PC-9 (cell line): ENCODE results near the gene ATP11B.

Experiments used
- EZH2 ChIP-seq: fragments of 200-600 bp; sonication (generic); IDR thresholded peaks from 2 replicates; pipeline ENCODE4 v1.8.0; 2017; ENCODE audit warnings: antibody characterized with exemption, low read depth
- TF ChIP-seq, protein P1 (sequence below): fragments of 200-600 bp; sonication (generic); conservative IDR thresholded peaks from 2 replicates; pipeline ENCODE4 v1.6.1; 2017; ENCODE audit warnings: mixed run types, antibody characterized with exemption, mild to moderate bottlenecking, moderate library complexity

DNA sequence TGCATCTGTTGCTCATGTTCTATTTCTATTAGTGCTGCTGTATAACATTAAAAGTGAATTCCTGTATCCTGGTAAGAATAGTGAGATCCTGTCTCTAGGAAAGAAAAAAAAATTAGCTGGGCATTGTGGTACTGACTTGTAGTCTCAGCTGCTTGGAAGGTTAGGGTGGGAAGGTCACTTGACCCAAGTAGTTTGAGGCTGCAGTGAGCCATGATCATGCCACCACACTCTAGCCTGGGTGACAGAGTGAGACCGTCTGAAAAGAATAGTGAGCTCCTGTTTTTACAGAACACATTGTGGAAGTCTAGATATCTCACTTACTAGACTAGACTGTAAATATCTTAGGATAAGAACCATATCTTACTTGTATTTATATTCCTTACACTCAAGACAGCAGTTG, 4.6 kb downstream of the ATP11B start:
- TF ChIP-seq, protein P1, sequence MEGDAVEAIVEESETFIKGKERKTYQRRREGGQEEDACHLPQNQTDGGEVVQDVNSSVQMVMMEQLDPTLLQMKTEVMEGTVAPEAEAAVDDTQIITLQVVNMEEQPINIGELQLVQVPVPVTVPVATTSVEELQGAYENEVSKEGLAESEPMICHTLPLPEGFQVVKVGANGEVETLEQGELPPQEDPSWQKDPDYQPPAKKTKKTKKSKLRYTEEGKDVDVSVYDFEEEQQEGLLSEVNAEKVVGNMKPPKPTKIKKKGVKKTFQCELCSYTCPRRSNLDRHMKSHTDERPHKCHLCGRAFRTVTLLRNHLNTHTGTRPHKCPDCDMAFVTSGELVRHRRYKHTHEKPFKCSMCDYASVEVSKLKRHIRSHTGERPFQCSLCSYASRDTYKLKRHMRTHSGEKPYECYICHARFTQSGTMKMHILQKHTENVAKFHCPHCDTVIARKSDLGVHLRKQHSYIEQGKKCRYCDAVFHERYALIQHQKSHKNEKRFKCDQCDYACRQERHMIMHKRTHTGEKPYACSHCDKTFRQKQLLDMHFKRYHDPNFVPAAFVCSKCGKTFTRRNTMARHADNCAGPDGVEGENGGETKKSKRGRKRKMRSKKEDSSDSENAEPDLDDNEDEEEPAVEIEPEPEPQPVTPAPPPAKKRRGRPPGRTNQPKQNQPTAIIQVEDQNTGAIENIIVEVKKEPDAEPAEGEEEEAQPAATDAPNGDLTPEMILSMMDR: no peak
- no peak for TF ChIP-seq EZH2
